HG03108 (cell line): ENCODE measurements around the gene MAK.
A peak's percentile ranks its signal among the peaks of the same experiment; 100 is the strongest.
"Not testable (repeated sequence)": the region's sequence is repeated elsewhere in the genome, so short reads cannot be mapped to it uniquely, and the experiment has no call there.

ENCODE experiments used
- ATAC-seq: cut with Tn5 transposase; IDR thresholded peaks from one replicate; pipeline ENCODE4 v1.9.1; 2021; ENCODE audit warnings: moderate library complexity; ENCODE audit not compliant: unreplicated experiment

The MAK gene

GRCh38 chr6:10792101-10792500 is 46.2 kb downstream of the MAK start:
- no peak for ATAC-seq

GRCh38 chr6:10791673-10792072 is 46.7 kb downstream of the MAK start:
- no peak for ATAC-seq

GRCh38 chr6:10779076-10779475 is 59.3 kb downstream of the MAK start:
- no peak for ATAC-seq

GRCh38 chr6:10778230-10778629 is 60.1 kb downstream of the MAK start:
- no peak for ATAC-seq

- no peak for ATAC-seq
Observed at GRCh38 chr6:10771371-10771894, 66.9 kb downstream of the MAK start.

- ATAC-seq, result no peak
Observed at GRCh38 chr6:10769419-10769818, 68.9 kb downstream of the MAK start.

- ATAC-seq, result no peak
Observed at GRCh38 chr6:10763006-10763405, 75.3 kb downstream of the MAK start.

- ATAC-seq, result no peak
Observed at GRCh38 chr6:10759884-10760329, 78.4 kb downstream of the MAK start.

GRCh38 chr6:10759312-10759839 is 79.0 kb downstream of the MAK start:
- ATAC-seq, result no peak

- no peak for ATAC-seq
Observed at GRCh38 chr6:10756085-10756484, 82.3 kb downstream of the MAK start.

GRCh38 chr6:10751757-10752156 is 86.6 kb downstream of the MAK start:
- ATAC-seq, result not testable (repeated sequence)

GRCh38 chr6:10750568-10750967 is 87.8 kb downstream of the MAK start:
- ATAC-seq, result not testable (repeated sequence)

- ATAC-seq, result no peak
Observed at GRCh38 chr6:10749734-10750133, 88.6 kb downstream of the MAK start.

- ATAC-seq, result peak; percentile 95
Observed at GRCh38 chr6:10747251-10747972, 90.9 kb downstream of the MAK start, which contains the start of gene TMEM14B. TMEM14B (plus strand) TSS chr6:10747805; CDS start chr6:10749246, 1,441 bp downstream.

- ATAC-seq, result no peak
Observed at GRCh38 chr6:10746915-10747250, 91.5 kb downstream of the MAK start.

GRCh38 chr6:10745116-10745515 is 93.2 kb downstream of the MAK start:
- no peak for ATAC-seq

- no peak for ATAC-seq
Observed at GRCh38 chr6:10743515-10743914, 94.8 kb downstream of the MAK start.

GRCh38 chr6:10742251-10742650 is 96.1 kb downstream of the MAK start:
- ATAC-seq, result no peak

- not testable (repeated sequence) for ATAC-seq
Observed at GRCh38 chr6:10741643-10742042, 96.7 kb downstream of the MAK start.

GRCh38 chr6:10740061-10740460 is 98.3 kb downstream of the MAK start:
- no peak for ATAC-seq

GRCh38 chr6:10736731-10737130 is 101.6 kb downstream of the MAK start:
- ATAC-seq, result no peak

- ATAC-seq, result no peak
Observed at GRCh38 chr6:10733863-10734262, 104.5 kb downstream of the MAK start.
